Measurements from ENCODE around the gene ELMOD1.

Gene ELMOD1

GRCh38 chr11:107561688-107562087 lies 29.3 kb upstream of the ELMOD1 start:
- no peak for TF ChIP-seq ARNTL (CRISPR knock-in tag; IDR thresholded peaks at IDR 0.05; ENCODE audit: borderline replicate concordance, low read depth)
- TF ChIP-seq ISL1 (CRISPR knock-in tag; IDR thresholded peaks at IDR 0.05): peak; percentile 26
- no peak for ATAC-seq

- peak; percentile 51 for ATAC-seq
- TF ChIP-seq ZFP30 (CRISPR knock-in tag; IDR thresholded peaks at IDR 0.05) (no peak), ZNF565 (CRISPR knock-in tag; conservative IDR thresholded peaks at IDR 0.05; ENCODE audit: low read depth) (no peak), GLIS3 (CRISPR knock-in tag; IDR thresholded peaks at IDR 0.05) (no peak)
These were observed 28.2 kb upstream of the ELMOD1 start for GRCh38 chr11:107562647-107563208.

GRCh38 chr11:107563702-107564101 lies 27.2 kb upstream of the ELMOD1 start:
- TF ChIP-seq CSRNP3 (CRISPR knock-in tag; IDR thresholded peaks at IDR 0.05) (no peak), BACH2 (CRISPR knock-in tag; IDR thresholded peaks at IDR 0.05; ENCODE audit: borderline replicate concordance) (no peak), TSHZ2 (CRISPR knock-in tag; IDR thresholded peaks at IDR 0.05) (no peak), PPARA (CRISPR knock-in tag; IDR thresholded peaks at IDR 0.05; ENCODE audit: borderline replicate concordance) (no peak)
- peak; percentile 27 for ATAC-seq

GRCh38 chr11:107564877-107565218 lies 26.1 kb upstream of the ELMOD1 start:
- ATAC-seq: no peak
- TF ChIP-seq ISL1 (CRISPR knock-in tag; IDR thresholded peaks at IDR 0.05): no peak
- no peak for TF ChIP-seq ARNTL (CRISPR knock-in tag; IDR thresholded peaks at IDR 0.05; ENCODE audit: borderline replicate concordance, low read depth)
- no peak for TF ChIP-seq ZNF8 (CRISPR knock-in tag; IDR thresholded peaks at IDR 0.05)
- TF ChIP-seq OSR1 (CRISPR knock-in tag; IDR thresholded peaks at IDR 0.05): no peak
- no peak for TF ChIP-seq POU6F1 (CRISPR knock-in tag; IDR thresholded peaks at IDR 0.05; ENCODE audit: borderline replicate concordance, low read depth)
- TF ChIP-seq ZFP3 (CRISPR knock-in tag; IDR thresholded peaks at IDR 0.05): no peak
- no peak for TF ChIP-seq ZC3H10 (CRISPR knock-in tag; IDR thresholded peaks at IDR 0.05)
- no peak for TF ChIP-seq SNAI2 (CRISPR knock-in tag; IDR thresholded peaks at IDR 0.05)
- TF ChIP-seq CSDC2 (CRISPR knock-in tag; IDR thresholded peaks at IDR 0.05): no peak
- no peak for TF ChIP-seq PPARA (CRISPR knock-in tag; IDR thresholded peaks at IDR 0.05; ENCODE audit: borderline replicate concordance)
- no peak for TF ChIP-seq TSHZ2 (CRISPR knock-in tag; IDR thresholded peaks at IDR 0.05)
- no peak for TF ChIP-seq TOX (CRISPR knock-in tag; IDR thresholded peaks at IDR 0.05; ENCODE audit: borderline replicate concordance)
- no peak for TF ChIP-seq PATZ1 (CRISPR knock-in tag; IDR thresholded peaks at IDR 0.05; ENCODE audit: borderline replicate concordance)
- TF ChIP-seq ZNF565 (CRISPR knock-in tag; conservative IDR thresholded peaks at IDR 0.05; ENCODE audit: low read depth): no peak
- TF ChIP-seq RARB (CRISPR knock-in tag; IDR thresholded peaks at IDR 0.05): no peak
- TF ChIP-seq ZNF70 (CRISPR knock-in tag; IDR thresholded peaks at IDR 0.05): no peak
- no peak for TF ChIP-seq TCF4 (CRISPR knock-in tag; IDR thresholded peaks at IDR 0.05; ENCODE audit: borderline replicate concordance)
- TF ChIP-seq BACH2 (CRISPR knock-in tag; IDR thresholded peaks at IDR 0.05; ENCODE audit: borderline replicate concordance): no peak
